ENCODE data around the gene MRI1. TPM values are rescaled to one million over a fixed set of nuclear protein-coding genes. Genes with fewer than 3 reads are reported as not detected.
A peak's percentile ranks its signal among the peaks of the same experiment; 100 is the strongest.

Gene MRI1
- total RNA-seq, 1 donor: 33.7 TPM

- H4K20me1 ChIP-seq (ENCODE audit: insufficient read depth, low read length): no peaks in the 10 kb centered on the region
- no peak for DNase-seq (ENCODE audit: insufficient read length, low spot score, missing footprints)
- H3K4me3 ChIP-seq (ENCODE audit: insufficient read depth, low read length): no peak overlapping the region
- no peak for TF ChIP-seq CTCF (IDR thresholded peaks at IDR 0.05; ENCODE audit: extremely low read depth, low read depth, low read length)
- H3K36me3 ChIP-seq (ENCODE audit: insufficient read depth, low read length): peaks cover 79% of the 10 kb centered on the region
- no peaks in the 10 kb centered on the region for H3K27me3 ChIP-seq (ENCODE audit: insufficient read depth, low read length)
- no peaks in the 10 kb centered on the region for H3K79me2 ChIP-seq (ENCODE audit: insufficient read depth, low read length)
- no peak overlapping the region for H3K27ac ChIP-seq (ENCODE audit: low read depth, low read length)
- no peaks in the 10 kb centered on the region for H3K9me3 ChIP-seq (ENCODE audit: low read depth, low read length)
- no peak overlapping the region for H3K4me2 ChIP-seq (ENCODE audit: insufficient read depth, low read length)
- no peak overlapping the region for H2AFZ ChIP-seq (ENCODE audit: low read length)
- no peaks in the 10 kb centered on the region for H3K4me1 ChIP-seq (ENCODE audit: insufficient read depth, low read length)
These were observed 6.2 kb upstream of the MRI1 start for GRCh38 chr19:13757805-13758772.

- DNase-seq (ENCODE audit: insufficient read length, low spot score, missing footprints): peak; percentile 39
- no peak overlapping the region for H3K4me3 ChIP-seq (ENCODE audit: insufficient read depth, low read length)
- H3K79me2 ChIP-seq (ENCODE audit: insufficient read depth, low read length): peaks cover 4% of the 10 kb centered on the region
- no peak overlapping the region for H2AFZ ChIP-seq (ENCODE audit: low read length)
- no peak for TF ChIP-seq CTCF (IDR thresholded peaks at IDR 0.05; ENCODE audit: extremely low read depth, low read depth, low read length)
- H3K27ac ChIP-seq (ENCODE audit: low read depth, low read length): no peak overlapping the region
- no peaks in the 10 kb centered on the region for H3K27me3 ChIP-seq (ENCODE audit: insufficient read depth, low read length)
- H3K4me2 ChIP-seq (ENCODE audit: insufficient read depth, low read length): no peak overlapping the region
- H3K9me3 ChIP-seq (ENCODE audit: low read depth, low read length): no peaks in the 10 kb centered on the region
- H4K20me1 ChIP-seq (ENCODE audit: insufficient read depth, low read length): no peaks in the 10 kb centered on the region
- H3K4me1 ChIP-seq (ENCODE audit: insufficient read depth, low read length): peaks cover under 1% of the 10 kb centered on the region
- peaks cover 80% of the 10 kb centered on the region for H3K36me3 ChIP-seq (ENCODE audit: insufficient read depth, low read length)
These were observed 5.5 kb upstream of the MRI1 start for GRCh38 chr19:13758795-13759194.

- peaks cover 24% of the 10 kb centered on the region for H3K79me2 ChIP-seq (ENCODE audit: insufficient read depth, low read length)
- no peak overlapping the region for H3K4me2 ChIP-seq (ENCODE audit: insufficient read depth, low read length)
- DNase-seq (ENCODE audit: insufficient read length, low spot score, missing footprints): peak; percentile 45
- peaks cover 12% of the 10 kb centered on the region for H4K20me1 ChIP-seq (ENCODE audit: insufficient read depth, low read length)
- peaks cover 55% of the 10 kb centered on the region for H3K36me3 ChIP-seq (ENCODE audit: insufficient read depth, low read length)
- no peaks in the 10 kb centered on the region for H3K27me3 ChIP-seq (ENCODE audit: insufficient read depth, low read length)
- no peak for TF ChIP-seq CTCF (IDR thresholded peaks at IDR 0.05; ENCODE audit: extremely low read depth, low read depth, low read length)
- H3K27ac ChIP-seq (ENCODE audit: low read depth, low read length): no peak overlapping the region
- no peak overlapping the region for H3K4me3 ChIP-seq (ENCODE audit: insufficient read depth, low read length)
- no peaks in the 10 kb centered on the region for H3K9me3 ChIP-seq (ENCODE audit: low read depth, low read length)
- peaks cover 9% of the 10 kb centered on the region for H3K4me1 ChIP-seq (ENCODE audit: insufficient read depth, low read length)
- H2AFZ ChIP-seq (ENCODE audit: low read length): no peak overlapping the region
These were observed 2.9 kb upstream of the MRI1 start for GRCh38 chr19:13761423-13761822.

GRCh38 chr19:13762635-13763235 is 1.6 kb upstream of the MRI1 start:
- H3K4me2 ChIP-seq (ENCODE audit: insufficient read depth, low read length): no peak overlapping the region
- TF ChIP-seq CTCF (IDR thresholded peaks at IDR 0.05; ENCODE audit: extremely low read depth, low read depth, low read length): no peak
- peaks cover 30% of the 10 kb centered on the region for H3K79me2 ChIP-seq (ENCODE audit: insufficient read depth, low read length)
- H3K4me1 ChIP-seq (ENCODE audit: insufficient read depth, low read length): peaks cover 9% of the 10 kb centered on the region
- peaks cover 12% of the 10 kb centered on the region for H4K20me1 ChIP-seq (ENCODE audit: insufficient read depth, low read length)
- peak; percentile 73 for DNase-seq (ENCODE audit: insufficient read length, low spot score, missing footprints)
- no peaks in the 10 kb centered on the region for H3K9me3 ChIP-seq (ENCODE audit: low read depth, low read length)
- peaks cover 43% of the 10 kb centered on the region for H3K36me3 ChIP-seq (ENCODE audit: insufficient read depth, low read length)
- H3K27me3 ChIP-seq (ENCODE audit: insufficient read depth, low read length): no peaks in the 10 kb centered on the region
- H3K4me3 ChIP-seq (ENCODE audit: insufficient read depth, low read length): no peak overlapping the region
- no peak overlapping the region for H3K27ac ChIP-seq (ENCODE audit: low read depth, low read length)
- H2AFZ ChIP-seq (ENCODE audit: low read length): no peak overlapping the region
